Suppressor macrophage treated with lipopolysaccharide for 4 hours (primary cell): Measurements from ENCODE around the gene GNG4.
"Not testable (repeated sequence)": the region's sequence is repeated elsewhere in the genome, so short reads cannot be mapped to it uniquely, and the experiment has no call there.

ENCODE experiments used
- DNase-seq: peaks from one replicate; pipeline ENCODE4 v3.0.0-alpha.2; 2020

The GNG4 gene

GRCh38 chr1:235624721-235625333 lies 24.8 kb downstream of the GNG4 start:
- DNase-seq, result no peak

GRCh38 chr1:235622936-235623779 lies 26.4 kb downstream of the GNG4 start:
- no peak for DNase-seq

- DNase-seq, result peak; percentile 9
Observed at GRCh38 chr1:235619149-235619548, 30.4 kb downstream of the GNG4 start.

GRCh38 chr1:235617808-235618207 lies 31.8 kb downstream of the GNG4 start:
- DNase-seq, result no peak

- no peak for DNase-seq
Observed at GRCh38 chr1:235617140-235617539, 32.4 kb downstream of the GNG4 start.

GRCh38 chr1:235614442-235614954 lies 35.1 kb downstream of the GNG4 start:
- DNase-seq, result no peak

- no peak for DNase-seq
Observed at GRCh38 chr1:235613602-235614001, 36.0 kb downstream of the GNG4 start.

- DNase-seq, result no peak
Observed at GRCh38 chr1:235612761-235613160, 36.8 kb downstream of the GNG4 start.

- no peak for DNase-seq
Observed at GRCh38 chr1:235610157-235610556, 39.4 kb downstream of the GNG4 start.

- no peak for DNase-seq
Observed at GRCh38 chr1:235608278-235608677, 41.3 kb downstream of the GNG4 start.

- DNase-seq, result no peak
Observed at GRCh38 chr1:235607284-235607683, 42.3 kb downstream of the GNG4 start.

- DNase-seq, result peak; percentile 31
Observed at GRCh38 chr1:235601104-235601503, 48.5 kb downstream of the GNG4 start.

GRCh38 chr1:235599536-235599935 lies 50.0 kb downstream of the GNG4 start:
- DNase-seq, result no peak

GRCh38 chr1:235597867-235598553 lies 51.6 kb downstream of the GNG4 start:
- peak; percentile 12 for DNase-seq

- DNase-seq, result no peak
Observed at GRCh38 chr1:235595079-235595478, 54.5 kb downstream of the GNG4 start.

GRCh38 chr1:235594281-235594895 lies 55.2 kb downstream of the GNG4 start:
- not testable (repeated sequence) for DNase-seq

GRCh38 chr1:235588916-235589515 lies 60.6 kb downstream of the GNG4 start:
- DNase-seq, result no peak

- no peak for DNase-seq
Observed at GRCh38 chr1:235588156-235588555, 61.4 kb downstream of the GNG4 start.

GRCh38 chr1:235586992-235587391 lies 62.6 kb downstream of the GNG4 start:
- DNase-seq, result no peak

GRCh38 chr1:235586413-235586812 lies 63.2 kb downstream of the GNG4 start:
- DNase-seq, result no peak

- DNase-seq, result no peak
Observed at GRCh38 chr1:235584973-235585372, 64.6 kb downstream of the GNG4 start.

- peak; percentile 6 for DNase-seq
Observed at GRCh38 chr1:235583511-235584001, 66.0 kb downstream of the GNG4 start.

- DNase-seq, result no peak
Observed at GRCh38 chr1:235582130-235582529, 67.5 kb downstream of the GNG4 start.
